ENCODE data around the gene TACR1.
"Not testable (repeated sequence)": the region's sequence is repeated elsewhere in the genome, so short reads cannot be mapped to it uniquely, and the experiment has no call there.

The TACR1 gene

GRCh38 chr2:75199428-75200011 is at the start of gene TACR1:
Gene TACR1 (minus strand): TSS chr2:75199520. CDS start chr2:75198934, 586 bp downstream.
- FAIRE-seq (peak; percentile 92), DNase-seq (ENCODE audit: low spot score) (peak; percentile 69)

GRCh38 chr2:75248581-75248980 is 49.3 kb upstream of the TACR1 start:
- FAIRE-seq; DNase-seq (ENCODE audit: low spot score): not testable (repeated sequence)

GRCh38 chr2:75246441-75247167 is 47.3 kb upstream of the TACR1 start:
- FAIRE-seq (no peak), DNase-seq (ENCODE audit: low spot score) (no peak)

GRCh38 chr2:75243219-75243618 is 43.9 kb upstream of the TACR1 start:
- DNase-seq (ENCODE audit: low spot score) (no peak), FAIRE-seq (no peak)

- no peak for DNase-seq (ENCODE audit: low spot score)
- no peak for FAIRE-seq
Observed at GRCh38 chr2:75241696-75242095, 42.4 kb upstream of the TACR1 start.

- DNase-seq (ENCODE audit: low spot score) (no peak), FAIRE-seq (no peak)
Observed at GRCh38 chr2:75238670-75239330, 39.5 kb upstream of the TACR1 start.

- FAIRE-seq = peak; percentile 40
- DNase-seq (ENCODE audit: low spot score) = no peak
Observed at GRCh38 chr2:75237296-75237695, 38.0 kb upstream of the TACR1 start.

GRCh38 chr2:75233965-75234364 is 34.6 kb upstream of the TACR1 start:
- FAIRE-seq (peak; percentile 46), DNase-seq (ENCODE audit: low spot score) (no peak)

GRCh38 chr2:75226617-75227016 is 27.3 kb upstream of the TACR1 start:
- no peak for FAIRE-seq
- DNase-seq (ENCODE audit: low spot score) = no peak

GRCh38 chr2:75226099-75226498 is 26.8 kb upstream of the TACR1 start:
- DNase-seq (ENCODE audit: low spot score) (no peak), FAIRE-seq (no peak)

GRCh38 chr2:75224636-75225094 is 25.3 kb upstream of the TACR1 start:
- FAIRE-seq = no peak
- no peak for DNase-seq (ENCODE audit: low spot score)

- FAIRE-seq (no peak), DNase-seq (ENCODE audit: low spot score) (no peak)
Observed at GRCh38 chr2:75222527-75222926, 23.2 kb upstream of the TACR1 start.

- no peak for DNase-seq (ENCODE audit: low spot score)
- FAIRE-seq = no peak
Observed at GRCh38 chr2:75221862-75222261, 22.5 kb upstream of the TACR1 start.

GRCh38 chr2:75219213-75219612 is 19.9 kb upstream of the TACR1 start:
- not testable (repeated sequence) for FAIRE-seq

GRCh38 chr2:75211266-75211770 is 12.0 kb upstream of the TACR1 start:
- DNase-seq (ENCODE audit: low spot score) = no peak
- FAIRE-seq = no peak

More at GRCh38 chr2:75219213-75219612, 19.9 kb upstream of the TACR1 start:
- DNase-seq (ENCODE audit: low spot score) = not testable (repeated sequence)

- no peak for DNase-seq (ENCODE audit: low spot score)
- no peak for FAIRE-seq
Observed at GRCh38 chr2:75210409-75210808, 11.1 kb upstream of the TACR1 start.

GRCh38 chr2:75208738-75209137 is 9.4 kb upstream of the TACR1 start:
- FAIRE-seq = no peak

GRCh38 chr2:75204833-75205232 is 5.5 kb upstream of the TACR1 start:
- DNase-seq (ENCODE audit: low spot score) (no peak), FAIRE-seq (no peak)

More at GRCh38 chr2:75208738-75209137, 9.4 kb upstream of the TACR1 start:
- DNase-seq (ENCODE audit: low spot score) = no peak

GRCh38 chr2:75202359-75202758 is 3.0 kb upstream of the TACR1 start:
- FAIRE-seq (no peak), DNase-seq (ENCODE audit: low spot score) (no peak)

- peak; percentile 60 for DNase-seq (ENCODE audit: low spot score)
- FAIRE-seq = no peak
Observed at GRCh38 chr2:75200140-75201096, 1.1 kb upstream of the TACR1 start.
